MCF 10A (cell line): ENCODE results near the gene ZNF536. TPM values are rescaled to one million over a fixed set of nuclear protein-coding genes. Genes with fewer than 3 reads are reported as not detected.

Experiments used
- BruUV-seq: library from RNA; stranded (reverse); fragments of 400-500 nt; replicated peaks from 2 replicates; lab custom pipeline; 2021; lab: Mats Ljungman, UMichigan
- CTCF ChIA-PET: fragments of 300-600 bp; sonication (Branson Sonifier 250); formaldehyde crosslinking; extraction: SDS; loops from one replicate; lab custom pipeline; 2021; ENCODE audit warnings: antibody characterized with exemption, inconsistent platforms; lab: Yijun Ruan, JAX
- POLR2A ChIA-PET: fragments of 300-600, 350-650 bp; sonication (Branson Sonifier 250); formaldehyde crosslinking; extraction: SDS; loops from one replicate; lab custom pipeline; 2020; ENCODE audit warnings: antibody characterized with exemption, inconsistent platforms; lab: Yijun Ruan, JAX
- DNase-seq: peaks from one replicate; pipeline ENCODE4 v3.0.0-alpha.2; 2018; ENCODE audit not compliant: unreplicated experiment
- H3K27ac Mint-ChIP-seq: one replicate; pipeline ENCODE4 v1.8.0; 2022; ENCODE audit warnings: mild to moderate bottlenecking, low read depth, mixed read lengths; ENCODE audit not compliant: unreplicated experiment
- H3K27me3 Mint-ChIP-seq: one replicate; pipeline ENCODE4 v1.8.0; 2022; ENCODE audit warnings: mixed read lengths; ENCODE audit not compliant: insufficient read depth, unreplicated experiment
- H3K36me3 Mint-ChIP-seq: one replicate; pipeline ENCODE4 v1.8.0; 2022; ENCODE audit warnings: mild to moderate bottlenecking, moderate library complexity, mixed read lengths; ENCODE audit not compliant: insufficient read depth, unreplicated experiment
- H3K4me1 Mint-ChIP-seq: one replicate; pipeline ENCODE4 v1.8.0; 2022; ENCODE audit warnings: mixed read lengths; ENCODE audit not compliant: insufficient read depth, unreplicated experiment
- H3K4me3 Mint-ChIP-seq: one replicate; pipeline ENCODE4 v1.8.0; 2022; ENCODE audit warnings: mild to moderate bottlenecking, moderate library complexity, mixed read lengths; ENCODE audit not compliant: unreplicated experiment
- H3K9me3 Mint-ChIP-seq: one replicate; pipeline ENCODE4 v1.8.0; 2022; ENCODE audit warnings: mixed read lengths; ENCODE audit not compliant: unreplicated experiment
- intact Hi-C: fragments of 100-400 bp; cut with micrococcal nuclease; formaldehyde crosslinking; loops from 2 replicates; pipeline ENCODE4 v1.14.1; 2022
- total RNA-seq: library from RNA; stranded (reverse); gene quantifications from 2 replicates; pipeline ENCODE4 v1.2.3, GENCODE V29; 2022
- TF ChIP-seq, protein P1 (sequence below): fragments of 200-600 bp; IDR thresholded peaks from one replicate; pipeline ENCODE4 v1.8.0; 2022; ENCODE audit warnings: antibody characterized with exemption, mild to moderate bottlenecking; ENCODE audit not compliant: unreplicated experiment

ZNF536 gene
- total RNA-seq, 1 experiment from 2014 or later: not detected

DNA sequence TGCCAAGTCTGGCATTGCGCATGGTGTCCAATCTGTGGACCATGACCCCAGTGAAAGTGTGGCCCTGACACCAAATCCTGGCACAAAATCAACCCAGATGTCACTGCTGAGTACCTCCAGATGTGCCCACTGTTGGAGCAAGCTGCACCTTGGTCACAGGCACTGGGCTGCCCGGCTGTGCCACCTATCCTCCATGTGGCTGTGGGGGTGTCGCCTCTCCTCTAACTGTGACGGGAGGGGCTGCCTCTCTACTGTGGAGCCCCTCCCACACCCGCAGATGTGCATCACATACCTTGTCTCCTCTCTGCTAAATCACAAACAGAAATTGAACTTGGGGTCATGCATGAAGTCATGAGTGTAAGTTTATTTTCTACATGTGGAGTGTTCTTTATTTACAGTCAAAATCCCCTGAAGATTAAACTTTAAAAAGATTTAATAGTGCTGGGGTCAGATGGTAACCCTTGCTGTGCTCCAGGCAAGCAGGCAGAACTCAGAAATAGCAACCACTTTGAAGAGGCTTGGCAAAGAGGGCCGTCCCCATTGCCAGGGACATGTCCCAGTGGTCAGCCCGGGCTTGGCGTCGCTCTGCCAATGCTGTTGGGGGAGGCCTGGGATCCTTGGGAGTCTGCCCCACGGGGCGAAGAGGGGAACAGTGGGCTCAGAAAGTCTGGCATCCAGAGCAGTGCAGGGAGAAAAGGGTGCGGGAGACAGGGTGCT lies 46.4 kb upstream of the ZNF536 start:
- no peak overlapping the region for H3K27ac Mint-ChIP-seq
- no TSS peak for BruUV-seq
- intact Hi-C loops: no loop called here
- POLR2A ChIA-PET: no interaction called here
- H3K36me3 Mint-ChIP-seq: no peaks in the 10 kb centered on the region
- DNase-seq: no peak
- H3K27me3 Mint-ChIP-seq: no peaks in the 10 kb centered on the region
- CTCF ChIA-PET: interaction anchor here (0.6 kb wide), 2 partner anchors 563 to 1643 kb away, joined by 3 to 4 read pairs; no protein-coding TSS in a partner anchor
- H3K4me1 Mint-ChIP-seq: no peaks in the 10 kb centered on the region
- H3K9me3 Mint-ChIP-seq: peaks cover 37% of the 10 kb centered on the region
- TF ChIP-seq, protein P1, sequence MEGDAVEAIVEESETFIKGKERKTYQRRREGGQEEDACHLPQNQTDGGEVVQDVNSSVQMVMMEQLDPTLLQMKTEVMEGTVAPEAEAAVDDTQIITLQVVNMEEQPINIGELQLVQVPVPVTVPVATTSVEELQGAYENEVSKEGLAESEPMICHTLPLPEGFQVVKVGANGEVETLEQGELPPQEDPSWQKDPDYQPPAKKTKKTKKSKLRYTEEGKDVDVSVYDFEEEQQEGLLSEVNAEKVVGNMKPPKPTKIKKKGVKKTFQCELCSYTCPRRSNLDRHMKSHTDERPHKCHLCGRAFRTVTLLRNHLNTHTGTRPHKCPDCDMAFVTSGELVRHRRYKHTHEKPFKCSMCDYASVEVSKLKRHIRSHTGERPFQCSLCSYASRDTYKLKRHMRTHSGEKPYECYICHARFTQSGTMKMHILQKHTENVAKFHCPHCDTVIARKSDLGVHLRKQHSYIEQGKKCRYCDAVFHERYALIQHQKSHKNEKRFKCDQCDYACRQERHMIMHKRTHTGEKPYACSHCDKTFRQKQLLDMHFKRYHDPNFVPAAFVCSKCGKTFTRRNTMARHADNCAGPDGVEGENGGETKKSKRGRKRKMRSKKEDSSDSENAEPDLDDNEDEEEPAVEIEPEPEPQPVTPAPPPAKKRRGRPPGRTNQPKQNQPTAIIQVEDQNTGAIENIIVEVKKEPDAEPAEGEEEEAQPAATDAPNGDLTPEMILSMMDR: no peak
- H3K4me3 Mint-ChIP-seq: no peak overlapping the region

- no peak for DNase-seq
- TF ChIP-seq, protein P1: no peak
- H3K27ac Mint-ChIP-seq: no peak overlapping the region
- H3K9me3 Mint-ChIP-seq: peaks cover 38% of the 10 kb centered on the region
- CTCF ChIA-PET: interaction anchor here (0.6 kb wide), 2 partner anchors 564 to 1643 kb away, joined by 3 to 4 read pairs; no protein-coding TSS in a partner anchor
- intact Hi-C loops: no loop called here
- POLR2A ChIA-PET: no interaction called here
- H3K4me3 Mint-ChIP-seq: no peak overlapping the region
- no peaks in the 10 kb centered on the region for H3K36me3 Mint-ChIP-seq
- no peaks in the 10 kb centered on the region for H3K4me1 Mint-ChIP-seq
- no peaks in the 10 kb centered on the region for H3K27me3 Mint-ChIP-seq
- no TSS peak for BruUV-seq
Observed at GRCh38 chr19:30326393-30326710, 45.8 kb upstream of the ZNF536 start.

- no TSS peak for BruUV-seq
- CTCF ChIA-PET: no interaction called here
- intact Hi-C loops: no loop called here
- TF ChIP-seq, protein P1: no peak
- Mint-ChIP-seq H3K4me1 (no peaks in the 10 kb centered on the region), H3K9me3 (peaks cover 46% of the 10 kb centered on the region), H3K27me3 (no peaks in the 10 kb centered on the region), H3K27ac (no peak overlapping the region), H3K4me3 (no peak overlapping the region), H3K36me3 (no peaks in the 10 kb centered on the region)
- POLR2A ChIA-PET: no interaction called here
- DNase-seq: no peak
Observed at GRCh38 chr19:30327331-30327730, 44.9 kb upstream of the ZNF536 start.

DNA sequence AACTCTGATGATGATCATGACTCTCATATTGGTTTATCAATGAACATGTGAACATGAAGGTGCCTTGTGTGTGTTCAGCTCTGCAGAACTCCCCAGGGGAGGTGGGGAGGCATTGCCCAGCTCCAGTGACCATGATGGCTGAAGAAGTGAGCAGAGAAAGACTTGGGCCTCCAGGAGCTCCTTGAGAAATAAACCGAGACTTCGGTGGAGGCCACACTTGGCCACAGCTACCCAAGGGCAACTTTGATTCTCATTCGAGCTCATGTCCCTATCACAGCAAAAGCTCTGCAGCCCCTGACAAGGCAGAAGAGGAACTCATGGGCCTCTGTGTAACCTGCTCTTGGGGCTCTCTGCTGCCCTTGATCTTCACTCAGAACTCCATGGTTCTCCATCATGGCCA lies 44.1 kb upstream of the ZNF536 start:
- BruUV-seq: no TSS peak
- intact Hi-C loops: no loop called here
- CTCF ChIA-PET: no interaction called here
- Mint-ChIP-seq H3K27me3 (no peaks in the 10 kb centered on the region), H3K27ac (no peak overlapping the region), H3K4me1 (no peaks in the 10 kb centered on the region), H3K4me3 (no peak overlapping the region), H3K9me3 (peaks cover 43% of the 10 kb centered on the region), H3K36me3 (no peaks in the 10 kb centered on the region)
- TF ChIP-seq, protein P1: no peak
- POLR2A ChIA-PET: no interaction called here
- no peak for DNase-seq
